Liver (tissue), 9 donors: ENCODE data around the gene GABRA5. TPM values are rescaled to one million over a fixed set of nuclear protein-coding genes. Genes with fewer than 3 reads are reported as not detected.

Experiments
- DNase-seq: peaks from one replicate; pipeline ENCODE4 v3.0.0-alpha.2; 2017; ENCODE audit warnings: low spot score
- H3K27ac ChIP-seq, 2 donors: one replicate each; pipeline ENCODE4 v1.7.0; 2013; ENCODE audit warnings: inconsistent platforms in 2 of 2, low read length in 2 of 2, control low read depth in 1 of 2, low read depth in 1 of 2, mild to moderate bottlenecking in 1 of 2
- H3K27me3 ChIP-seq, 4 donors: one replicate each; pipeline versions ENCODE4 v1.6.1 to v1.7.0; 2013; ENCODE audit warnings: low read length in 3 of 4, inconsistent platforms in 1 of 4, mild to moderate bottlenecking in 1 of 4, moderate library complexity in 1 of 4; ENCODE audit not compliant: control insufficient read depth in 4 of 4, insufficient read depth in 4 of 4
- H3K36me3 ChIP-seq, 4 donors: one replicate each; pipeline versions ENCODE4 v1.6.1 to v1.7.0; 2013; ENCODE audit warnings: low read length in 3 of 4, mild to moderate bottlenecking in 3 of 4, low read depth in 1 of 4, moderate library complexity in 1 of 4; ENCODE audit not compliant: control insufficient read depth in 4 of 4, insufficient read depth in 3 of 4
- H3K4me1 ChIP-seq, 4 donors: one replicate each; pipeline versions ENCODE4 v1.6.1 to v1.7.0; 2013; ENCODE audit warnings: low read length in 3 of 4, mild to moderate bottlenecking in 3 of 4, moderate library complexity in 1 of 4; ENCODE audit not compliant: control insufficient read depth in 4 of 4, insufficient read depth in 4 of 4
- H3K4me3 ChIP-seq, 3 donors: one replicate each; pipeline versions ENCODE4 v1.6.1 to v1.7.0; 2013; ENCODE audit warnings: low read length in 3 of 3, control low read depth in 1 of 3, low read depth in 1 of 3, mild to moderate bottlenecking in 1 of 3
- H3K9ac ChIP-seq, 2 donors: one replicate each; pipeline ENCODE4 v1.7.0; 2013; ENCODE audit warnings: low read length in 2 of 2, mild to moderate bottlenecking in 2 of 2, moderate library complexity in 2 of 2, control low read depth in 1 of 2, low read depth in 1 of 2
- H3K9me3 ChIP-seq, 4 donors: one replicate each; pipeline versions ENCODE4 v1.6.1 to v1.7.0; 2013; ENCODE audit warnings: low read length in 3 of 4; ENCODE audit not compliant: control insufficient read depth in 4 of 4
- ATF3 ChIP-seq: IDR thresholded peaks from 2 replicates; pipeline ENCODE4 v1.6.1; 2016; ENCODE audit warnings: antibody characterized with exemption
- CTCF ChIP-seq: fragments of 150-350 bp; IDR thresholded peaks from 2 replicates; pipeline ENCODE4 v1.5.1; 2017; ENCODE audit warnings: improper control_type of control experiment, low read depth, low read length; ENCODE audit not compliant: missing input control
- EGR1 ChIP-seq, 2 donors: IDR thresholded peaks; 2 replicates each; pipeline ENCODE4 v1.6.1; 2016 to 2018; ENCODE audit warnings: antibody characterized with exemption in 2 of 2, low read depth in 2 of 2
- FOXA1 ChIP-seq: IDR thresholded peaks from 2 replicates; pipeline ENCODE4 v1.6.1; 2016; ENCODE audit warnings: antibody characterized with exemption
- FOXA2 ChIP-seq: IDR thresholded peaks from 2 replicates; pipeline ENCODE4 v1.6.1; 2016; ENCODE audit warnings: antibody characterized with exemption
- GABPA ChIP-seq, 2 donors: IDR thresholded peaks in 1 of 2; conservative IDR thresholded peaks in 1 of 2; 2 replicates each; pipeline ENCODE4 v1.6.1; 2016; ENCODE audit warnings: antibody characterized with exemption in 2 of 2, mild to moderate bottlenecking in 1 of 2, moderate library complexity in 1 of 2
- HNF4G ChIP-seq: IDR thresholded peaks from 2 replicates; pipeline ENCODE4 v1.6.1; 2016; ENCODE audit warnings: antibody characterized with exemption
- JUND ChIP-seq, 2 donors: IDR thresholded peaks; 2 replicates each; pipeline ENCODE4 v1.6.1; 2016; ENCODE audit warnings: antibody characterized with exemption in 2 of 2
- NR2F2 ChIP-seq: IDR thresholded peaks from 2 replicates; pipeline ENCODE4 v1.6.1; 2016; ENCODE audit warnings: antibody characterized with exemption
- RAD21 ChIP-seq, 2 donors: IDR thresholded peaks; 2 replicates each; pipeline ENCODE4 v1.6.1; 2016; ENCODE audit warnings: antibody characterized with exemption in 2 of 2, mild to moderate bottlenecking in 2 of 2
- REST ChIP-seq: IDR thresholded peaks from 2 replicates; pipeline ENCODE4 v1.6.1; 2016; ENCODE audit warnings: antibody characterized with exemption, mild to moderate bottlenecking
- RXRA ChIP-seq, 2 donors: IDR thresholded peaks; 2 replicates each; pipeline ENCODE4 v1.6.1; 2017 to 2018; ENCODE audit warnings: antibody characterized with exemption in 2 of 2, mild to moderate bottlenecking in 1 of 2
- SP1 ChIP-seq: IDR thresholded peaks from 2 replicates; pipeline ENCODE4 v1.6.1; 2018; ENCODE audit warnings: antibody characterized with exemption, mild to moderate bottlenecking
- TAF1 ChIP-seq: conservative IDR thresholded peaks from 2 replicates; pipeline ENCODE4 v1.6.1; 2016; ENCODE audit warnings: antibody characterized with exemption, mild to moderate bottlenecking
- YY1 ChIP-seq: IDR thresholded peaks from 2 replicates; pipeline ENCODE4 v1.6.1; 2016; ENCODE audit warnings: antibody characterized with exemption, mild to moderate bottlenecking
- ZBTB33 ChIP-seq: IDR thresholded peaks from 2 replicates; pipeline ENCODE4 v1.6.1; 2016; ENCODE audit warnings: antibody characterized with exemption
- WGBS: extraction: QIAGEN DNeasy Blood & Tissue Kit; methylation state at CpG from one replicate; pipeline ENCODE4 v1.1.7; 2013; 5-methylcytosine and 5-hydroxymethylcytosine counted together
- polyA plus RNA-seq, 2 donors: library from polyadenylated mRNA; stranded (reverse) in 1 of 2; unstranded in 1 of 2; fragments of 200-250 nt in 1 of 2; fragments of >200 nt in 1 of 2; fragmentation: Nextera tagmentation in 1 of 2; extraction: Ambion mirVana in 1 of 2; gene quantifications; one replicate each; pipeline versions ENCODE4 v1.2.1 to v1.2.3, GENCODE V29; 2013 to 2015
- total RNA-seq, 2 donors: library from RNA; depleted of rRNA; stranded (reverse); fragments of >200 nt; gene quantifications; one replicate each; pipeline ENCODE4 v1.2.3, GENCODE V29; 2014
- donor health status: healthy.
- donor health status: healthy.
- donor health status: healthy.
- donor health status: healthy.
- donor health status: healthy.

The GABRA5 gene
- total and polyA plus RNA-seq, 4 donors = not detected

GRCh38 chr15:26887926-26888666 lies 21.2 kb downstream of the GABRA5 start:
- TF ChIP-seq ZBTB33 (no peak), CTCF (no peak)
- peaks cover 0 to 10% (median 6%) of the 10 kb centered on the region in 4 donors for H3K4me1 ChIP-seq
- peaks cover 2 to 6% (median 3%) of the 10 kb centered on the region in 4 donors for H3K27me3 ChIP-seq
- H3K4me3 ChIP-seq = no peak overlapping the region
- 39% methylated on average over 7 of the region's 7 CpGs for WGBS
- H3K9me3 ChIP-seq = no peaks in the 10 kb centered on the region
- H3K27ac ChIP-seq = no peak overlapping the region
- H3K9ac ChIP-seq = no peak overlapping the region
- H3K36me3 ChIP-seq = no peaks in the 10 kb centered on the region
- no peak for DNase-seq

- Histone ChIP-seq H3K27ac (no peak overlapping the region), H3K36me3 (no peaks in the 10 kb centered on the region), H3K27me3 (peaks cover 2 to 6% (median 3%) of the 10 kb centered on the region in 4 donors), H3K4me3 (no peak overlapping the region), H3K9me3 (no peaks in the 10 kb centered on the region), H3K4me1 (peaks cover 0 to 10% (median 6%) of the 10 kb centered on the region in 4 donors), H3K9ac (no peak overlapping the region)
- no peak for DNase-seq
- 34% methylated on average over 8 of the region's 8 CpGs for WGBS
- TF ChIP-seq ATF3 = no peak
- TF ChIP-seq FOXA2 = no peak
- no peak for TF ChIP-seq YY1
- no peak for TF ChIP-seq TAF1
- TF ChIP-seq HNF4G = no peak
- TF ChIP-seq CTCF = no peak
- TF ChIP-seq ZBTB33 = no peak
- TF ChIP-seq EGR1 (IDR thresholded peaks at IDR 0.05; ENCODE audit: low read depth in 2 of 2) = no peak
- no peak for TF ChIP-seq SP1
- TF ChIP-seq NR2F2 = no peak
- no peak for TF ChIP-seq GABPA (IDR thresholded peaks at IDR 0.05 in 1 of 2, conservative IDR thresholded peaks at IDR 0.05 in 1 of 2)
- TF ChIP-seq REST = no peak
- no peak for TF ChIP-seq RAD21 (IDR thresholded peaks at IDR 0.05)
- TF ChIP-seq FOXA1 = no peak
- TF ChIP-seq JUND (IDR thresholded peaks at IDR 0.05) = no peak
- TF ChIP-seq RXRA (IDR thresholded peaks at IDR 0.05) = no peak
Observed at GRCh38 chr15:26888761-26889160, 21.9 kb downstream of the GABRA5 start.
